Measurements from ENCODE around the gene ATG13. TPM values are rescaled to one million over a fixed set of nuclear protein-coding genes. Genes with fewer than 3 reads are reported as not detected.

ATG13 gene
- polyA plus RNA-seq, 1 of the 3 experiments (the other 2 are of a cell fraction): 39.4 TPM

DNA sequence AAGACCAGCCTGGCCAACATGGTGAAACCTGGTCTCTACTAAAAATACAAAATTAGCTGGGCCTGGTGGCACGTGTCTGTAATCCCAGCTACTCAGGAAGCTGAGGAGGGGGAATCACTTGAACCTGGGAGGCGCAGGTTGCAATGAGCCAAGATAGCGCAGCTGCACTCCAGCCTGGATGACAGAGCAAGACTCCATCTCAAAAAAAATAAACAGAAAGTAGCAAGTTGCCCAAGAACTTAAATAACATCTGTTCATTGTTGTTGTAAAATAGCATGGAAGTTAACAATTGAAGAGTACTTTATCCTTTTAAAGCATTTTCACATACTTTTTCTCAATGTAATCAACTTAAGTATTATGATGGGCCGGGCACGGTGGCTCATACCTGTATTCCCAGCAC, 29.2 kb upstream of the ATG13 start:
- Histone ChIP-seq H4K20me1 (ENCODE audit: insufficient read depth) (peaks cover 51% of the 10 kb centered on the region), H3K79me2 (ENCODE audit: insufficient read depth) (peaks cover 86% of the 10 kb centered on the region), H2AFZ (ENCODE audit: low read depth) (no peak overlapping the region), H3K27ac (ENCODE audit: low read depth in 2 of 2, low read length in 1 of 2) (no peak overlapping the region), H3K4me1 (ENCODE audit: control insufficient read depth in 1 of 2, insufficient read depth in 2 of 2, low read depth in 1 of 2, low read length in 1 of 2) (peaks cover 3 to 26% of the 10 kb centered on the region in 2 experiments; a peak in 2 of 4 replicates), H3K9me2 (no peaks in the 10 kb centered on the region), H3K9me3 (no peaks in the 10 kb centered on the region), H3K4me3 (ENCODE audit: low read depth in 2 of 2, low read length in 1 of 2) (no peak overlapping the region), H3K27me3 (ENCODE audit: insufficient read depth) (no peaks in the 10 kb centered on the region), H3K9ac (no peak overlapping the region), H3K36me3 (replicated peaks in 1 of 2; ENCODE audit: control insufficient read depth in 1 of 2, insufficient read depth in 2 of 2, low read length in 1 of 2) (no peaks in the 10 kb centered on the region), H3F3A (replicated peaks; ENCODE audit: insufficient read depth) (peaks cover 7% of the 10 kb centered on the region), H3K4me2 (no peak overlapping the region)
- DNase-seq: no peak
- ChIA-PET CTCF (no interaction called here), POLR2A (no interaction called here)
- TF ChIP-seq RAD21 (IDR thresholded peaks at IDR 0.05; ENCODE audit: low read length): no peak
- TF ChIP-seq, protein P1, sequence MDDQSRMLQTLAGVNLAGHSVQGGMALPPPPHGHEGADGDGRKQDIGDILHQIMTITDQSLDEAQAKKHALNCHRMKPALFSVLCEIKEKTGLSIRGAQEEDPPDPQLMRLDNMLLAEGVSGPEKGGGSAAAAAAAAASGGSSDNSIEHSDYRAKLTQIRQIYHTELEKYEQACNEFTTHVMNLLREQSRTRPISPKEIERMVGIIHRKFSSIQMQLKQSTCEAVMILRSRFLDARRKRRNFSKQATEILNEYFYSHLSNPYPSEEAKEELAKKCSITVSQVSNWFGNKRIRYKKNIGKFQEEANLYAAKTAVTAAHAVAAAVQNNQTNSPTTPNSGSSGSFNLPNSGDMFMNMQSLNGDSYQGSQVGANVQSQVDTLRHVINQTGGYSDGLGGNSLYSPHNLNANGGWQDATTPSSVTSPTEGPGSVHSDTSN (IDR thresholded peaks at IDR 0.05): no peak
- no peak for TF ChIP-seq POLR2AphosphoS5 (IDR thresholded peaks at IDR 0.05; ENCODE audit: low read depth, low read length)
- TF ChIP-seq RCOR1 (IDR thresholded peaks at IDR 0.05; ENCODE audit: low read length): no peak
- TF ChIP-seq, protein P2, sequence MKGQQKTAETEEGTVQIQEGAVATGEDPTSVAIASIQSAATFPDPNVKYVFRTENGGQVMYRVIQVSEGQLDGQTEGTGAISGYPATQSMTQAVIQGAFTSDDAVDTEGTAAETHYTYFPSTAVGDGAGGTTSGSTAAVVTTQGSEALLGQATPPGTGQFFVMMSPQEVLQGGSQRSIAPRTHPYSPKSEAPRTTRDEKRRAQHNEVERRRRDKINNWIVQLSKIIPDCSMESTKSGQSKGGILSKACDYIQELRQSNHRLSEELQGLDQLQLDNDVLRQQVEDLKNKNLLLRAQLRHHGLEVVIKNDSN (IDR thresholded peaks at IDR 0.05; ENCODE audit: borderline replicate concordance, low read depth): no peak
- no peak for TF ChIP-seq GABPA (IDR thresholded peaks at IDR 0.05; ENCODE audit: low read depth)
- TF ChIP-seq GATA2 (CRISPR knock-in tag; IDR thresholded peaks at IDR 0.05): no peak
- TF ChIP-seq FOXM1 (IDR thresholded peaks at IDR 0.05; ENCODE audit: low read depth): no peak
- 85% methylated on average over 5 of the region's 5 CpGs for WGBS (ENCODE audit: low lambda C conversion rate)

DNA sequence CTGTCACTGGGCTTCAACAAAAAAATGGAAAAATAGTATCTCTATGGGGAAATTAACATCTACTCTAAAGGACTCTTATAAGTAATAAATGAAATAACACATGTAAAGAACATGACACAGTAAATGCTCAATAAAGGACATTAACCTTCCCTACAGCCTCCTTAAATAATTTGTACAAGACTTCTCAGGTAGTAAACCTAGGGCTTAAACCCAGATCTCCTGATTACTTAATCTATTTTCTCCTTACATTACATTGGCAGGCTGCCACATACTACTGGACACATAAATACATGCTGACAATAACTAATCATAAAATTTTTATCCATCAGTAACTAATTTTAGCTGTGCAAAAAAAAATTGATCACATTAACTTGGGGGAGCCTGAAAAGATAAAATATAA, 28.4 kb upstream of the ATG13 start:
- Histone ChIP-seq H3K9ac (no peak overlapping the region), H3K36me3 (replicated peaks in 1 of 2; ENCODE audit: control insufficient read depth in 1 of 2, insufficient read depth in 2 of 2, low read length in 1 of 2) (no peaks in the 10 kb centered on the region), H3K4me3 (ENCODE audit: low read depth in 2 of 2, low read length in 1 of 2) (no peak overlapping the region), H3K27ac (ENCODE audit: low read depth in 2 of 2, low read length in 1 of 2) (no peak overlapping the region), H4K20me1 (ENCODE audit: insufficient read depth) (peaks cover 51% of the 10 kb centered on the region), H2AFZ (ENCODE audit: low read depth) (no peak overlapping the region), H3K9me2 (no peaks in the 10 kb centered on the region), H3K9me3 (no peaks in the 10 kb centered on the region), H3K27me3 (ENCODE audit: insufficient read depth) (no peaks in the 10 kb centered on the region), H3F3A (replicated peaks; ENCODE audit: insufficient read depth) (peaks cover 7% of the 10 kb centered on the region), H3K79me2 (ENCODE audit: insufficient read depth) (peaks cover 91% of the 10 kb centered on the region), H3K4me1 (ENCODE audit: control insufficient read depth in 1 of 2, insufficient read depth in 2 of 2, low read depth in 1 of 2, low read length in 1 of 2) (peaks cover 3 to 26% of the 10 kb centered on the region in 2 experiments; a peak in 2 of 4 replicates), H3K4me2 (no peak overlapping the region)
- POLR2A ChIA-PET: no interaction called here
- TF ChIP-seq, protein P1 (IDR thresholded peaks at IDR 0.05): no peak
- TF ChIP-seq ELF1 (IDR thresholded peaks at IDR 0.05) (no peak), FOXJ3 (CRISPR knock-in tag; IDR thresholded peaks at IDR 0.05) (no peak), FOXM1 (IDR thresholded peaks at IDR 0.05; ENCODE audit: low read depth) (no peak), SIN3A (IDR thresholded peaks at IDR 0.05; ENCODE audit: borderline replicate concordance, low read depth, low read length) (no peak), MEF2A (IDR thresholded peaks at IDR 0.05; ENCODE audit: borderline replicate concordance, low read depth) (no peak), RXRA (IDR thresholded peaks at IDR 0.05; ENCODE audit: borderline replicate concordance, low read depth) (no peak), SMC3 (IDR thresholded peaks at IDR 0.05; ENCODE audit: low read depth, low read length) (no peak), RCOR1 (IDR thresholded peaks at IDR 0.05; ENCODE audit: low read length) (no peak), RAD21 (IDR thresholded peaks at IDR 0.05; ENCODE audit: low read length) (no peak), GATA2 (CRISPR knock-in tag; IDR thresholded peaks at IDR 0.05) (no peak), TEAD4 (IDR thresholded peaks at IDR 0.05; ENCODE audit: borderline replicate concordance, insufficient read depth) (no peak), GABPA (IDR thresholded peaks at IDR 0.05; ENCODE audit: low read depth) (no peak), TAF1 (IDR thresholded peaks at IDR 0.05; ENCODE audit: borderline replicate concordance, low read depth, low read length) (no peak), EZH2phosphoT487 (IDR thresholded peaks at IDR 0.05; ENCODE audit: borderline replicate concordance, low read depth) (no peak), TCF12 (IDR thresholded peaks at IDR 0.05) (no peak), EP300 (IDR thresholded peaks at IDR 0.05; ENCODE audit: borderline replicate concordance in 1 of 2, low read depth in 1 of 2, low read length in 1 of 2) (no peak)
- TF ChIP-seq, protein P2 (IDR thresholded peaks at IDR 0.05; ENCODE audit: borderline replicate concordance, low read depth): no peak
- TF ChIP-seq, protein P3, sequence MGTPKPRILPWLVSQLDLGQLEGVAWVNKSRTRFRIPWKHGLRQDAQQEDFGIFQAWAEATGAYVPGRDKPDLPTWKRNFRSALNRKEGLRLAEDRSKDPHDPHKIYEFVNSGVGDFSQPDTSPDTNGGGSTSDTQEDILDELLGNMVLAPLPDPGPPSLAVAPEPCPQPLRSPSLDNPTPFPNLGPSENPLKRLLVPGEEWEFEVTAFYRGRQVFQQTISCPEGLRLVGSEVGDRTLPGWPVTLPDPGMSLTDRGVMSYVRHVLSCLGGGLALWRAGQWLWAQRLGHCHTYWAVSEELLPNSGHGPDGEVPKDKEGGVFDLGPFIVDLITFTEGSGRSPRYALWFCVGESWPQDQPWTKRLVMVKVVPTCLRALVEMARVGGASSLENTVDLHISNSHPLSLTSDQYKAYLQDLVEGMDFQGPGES (IDR thresholded peaks at IDR 0.05; ENCODE audit: low read depth, low read length): no peak
- CTCF ChIA-PET: interaction anchor here (0.8 kb wide), 1 partner anchor 40 kb away, joined by 3 read pairs; no protein-coding TSS in a partner anchor
- no peak for DNase-seq

All from SK-N-SH (cell line).